CD4-positive, alpha-beta T cell (primary cell): ENCODE results near the gene CMC2. TPM values are rescaled to one million over a fixed set of nuclear protein-coding genes. Genes with fewer than 3 reads are reported as not detected.

Source experiments
- ATAC-seq: fragments of 200-7000 bp; cut with Tn5 transposase; one replicate; pipeline ENCODE4 v1.10.0; 2022; ENCODE audit warnings: mild to moderate bottlenecking; ENCODE audit not compliant: poor library complexity
- CTCF ChIA-PET: fragments of 350-600 bp; sonication (Branson Sonifier 250); formaldehyde crosslinking; loops from one replicate; lab custom pipeline; 2021; ENCODE audit warnings: antibody characterized with exemption, inconsistent platforms; lab: Charles Lee
- POLR2A ChIA-PET: fragments of 350-600 bp; sonication (Branson Sonifier 250); formaldehyde crosslinking; loops from one replicate; lab custom pipeline; 2021; ENCODE audit warnings: antibody characterized with exemption, inconsistent platforms; lab: Charles Lee
- DNase-seq, 14 experiments: peaks; one replicate each; pipeline ENCODE4 v3.0.0-alpha.2; 2013 to 2020; ENCODE audit warnings: mixed read lengths in 2 of 14
- H3K27ac ChIP-seq, 2 donors: one replicate each; pipeline versions ENCODE4 v1.5.1 to v1.7.0; 2013; ENCODE audit warnings: low read length in 2 of 2, low read depth in 1 of 2, mild to moderate bottlenecking in 1 of 2
- H3K27me3 ChIP-seq, 2 experiments: 1 replicate in 1 of 2; 2 replicates in 1 of 2; pipeline versions ENCODE4 v1.6.1 to v1.7.0; 2013; ENCODE audit warnings: low read length in 2 of 2, control low read depth in 1 of 2, mild to moderate bottlenecking in 1 of 2, moderate library complexity in 1 of 2; ENCODE audit not compliant: insufficient read depth in 2 of 2, control insufficient read depth in 1 of 2
- H3K36me3 ChIP-seq: one replicate; pipeline ENCODE4 v1.6.1; 2013; ENCODE audit warnings: low read length, control low read depth; ENCODE audit not compliant: insufficient read depth
- H3K4me1 ChIP-seq: one replicate; pipeline ENCODE4 v1.6.1; 2013; ENCODE audit warnings: low read length, control low read depth; ENCODE audit not compliant: insufficient read depth
- H3K4me3 ChIP-seq: one replicate; pipeline ENCODE4 v1.5.1; 2013; ENCODE audit warnings: mild to moderate bottlenecking, low read length, moderate library complexity
- H3K9me3 ChIP-seq, 2 experiments: 1 replicate in 1 of 2; 2 replicates in 1 of 2; pipeline versions ENCODE4 v1.6.1 to v1.7.0; 2013; ENCODE audit warnings: low read length in 2 of 2, mild to moderate bottlenecking in 2 of 2, control low read depth in 1 of 2, moderate library complexity in 1 of 2; ENCODE audit not compliant: control insufficient read depth in 1 of 2, insufficient read depth in 1 of 2
- H3K27ac Mint-ChIP-seq: one replicate; pipeline ENCODE4 v1.8.0; 2020; ENCODE audit warnings: mixed read lengths
- H3K27me3 Mint-ChIP-seq: one replicate; pipeline ENCODE4 v1.8.0; 2021; ENCODE audit warnings: mixed read lengths
- H3K36me3 Mint-ChIP-seq: one replicate; pipeline ENCODE4 v1.8.0; 2021; ENCODE audit warnings: low read depth, mixed read lengths
- H3K4me1 Mint-ChIP-seq: one replicate; pipeline ENCODE4 v1.8.0; 2021; ENCODE audit warnings: low read depth, mixed read lengths
- H3K4me3 Mint-ChIP-seq: one replicate; pipeline ENCODE4 v1.8.0; 2020; ENCODE audit warnings: mild to moderate bottlenecking, mixed read lengths
- H3K9me3 Mint-ChIP-seq: one replicate; pipeline ENCODE4 v1.8.0; 2020; ENCODE audit warnings: mixed read lengths
- CTCF ChIP-seq: fragments of 200-600 bp; IDR thresholded peaks from one replicate; pipeline ENCODE4 v1.8.0; 2022; ENCODE audit warnings: antibody characterized with exemption, mild to moderate bottlenecking
- intact Hi-C, 2 experiments: fragments of 100-400 bp; cut with DNase I in 1 of 2; cut with micrococcal nuclease in 1 of 2; formaldehyde crosslinking; loops; one replicate each; pipeline versions ENCODE4 v1.15.1 to v1.9.0; 2023 to 2025; cut with DNase I, micrococcal nuclease
- total RNA-seq, 174 experiments: library from RNA in 2 of 174; stranded (reverse) in 2 of 174; gene quantifications; one replicate each; pipeline ENCODE4 v1.2.3 and lab custom pipeline; 2021 to 2026

CMC2 gene
- total RNA-seq, 2 experiments from 2014 or later, result 67.7 to 68.8 TPM

- ChIA-PET CTCF (no interaction called here), POLR2A (no interaction called here)
Observed at GRCh38 chr16:80935691-80936090, 71.0 kb downstream of the CMC2 start.

GRCh38 chr16:80932708-80933095 lies 74.0 kb downstream of the CMC2 start:
- peak overlapping the region; percentile 70 for H3K4me3 Mint-ChIP-seq
- H3K27me3 ChIP-seq, result peaks cover 27 to 44% of the 10 kb centered on the region in 2 experiments
- H3K4me1 ChIP-seq, result peaks cover 11% of the 10 kb centered on the region
- H3K36me3 Mint-ChIP-seq, result no peaks in the 10 kb centered on the region
- no peak for DNase-seq
- POLR2A ChIA-PET, result no interaction called here
- no peaks in the 10 kb centered on the region for H3K9me3 ChIP-seq
- no peak for TF ChIP-seq CTCF
- no peak for ATAC-seq
- intact Hi-C loops, result no loop called here
- no peak overlapping the region for H3K27ac Mint-ChIP-seq
- no peaks in the 10 kb centered on the region for H3K36me3 ChIP-seq
- CTCF ChIA-PET, result no interaction called here
- no peaks in the 10 kb centered on the region for H3K9me3 Mint-ChIP-seq
- H3K27ac ChIP-seq, result no peak overlapping the region
- H3K4me3 ChIP-seq, result peak overlapping the region; percentile 29
- H3K27me3 Mint-ChIP-seq, result peaks cover 78% of the 10 kb centered on the region
- peaks cover 4% of the 10 kb centered on the region for H3K4me1 Mint-ChIP-seq

More at GRCh38 chr16:80935691-80936090, 71.0 kb downstream of the CMC2 start:
- Mint-ChIP-seq H3K36me3 (no peaks in the 10 kb centered on the region), H3K27ac (no peak overlapping the region), H3K27me3 (peaks cover 51% of the 10 kb centered on the region), H3K4me3 (no peak overlapping the region), H3K4me1 (peaks cover 4% of the 10 kb centered on the region), H3K9me3 (no peaks in the 10 kb centered on the region)
- H3K4me3 ChIP-seq, result no peak overlapping the region
- H3K36me3 ChIP-seq, result no peaks in the 10 kb centered on the region
- H3K27me3 ChIP-seq, result peaks cover 27 to 35% of the 10 kb centered on the region in 2 experiments
- H3K27ac ChIP-seq, result no peak overlapping the region
- ATAC-seq, result no peak
- intact Hi-C loops, result no loop called here
- TF ChIP-seq CTCF, result no peak
- no peaks in the 10 kb centered on the region for H3K9me3 ChIP-seq
- H3K4me1 ChIP-seq, result peaks cover 11% of the 10 kb centered on the region
- DNase-seq, result no peak

- H3K4me3 Mint-ChIP-seq, result peak overlapping the region; percentile 70
- H3K27ac Mint-ChIP-seq, result no peak overlapping the region
- ATAC-seq (no peak), DNase-seq (peak in 3 of 14 experiments; percentile 4 to 26 (median 10))
- ChIA-PET CTCF (no interaction called here), POLR2A (no interaction called here)
- H3K4me1 Mint-ChIP-seq, result peaks cover 4% of the 10 kb centered on the region
- TF ChIP-seq CTCF, result no peak
- Histone ChIP-seq H3K9me3 (no peaks in the 10 kb centered on the region), H3K27ac (no peak overlapping the region), H3K4me1 (peaks cover 11% of the 10 kb centered on the region), H3K36me3 (no peaks in the 10 kb centered on the region), H3K27me3 (peaks cover 27 to 44% of the 10 kb centered on the region in 2 experiments), H3K4me3 (peak overlapping the region; percentile 29)
- H3K9me3 Mint-ChIP-seq, result no peaks in the 10 kb centered on the region
- intact Hi-C loops, result no loop called here
- H3K36me3 Mint-ChIP-seq, result no peaks in the 10 kb centered on the region
- H3K27me3 Mint-ChIP-seq, result peaks cover 84% of the 10 kb centered on the region
Observed at GRCh38 chr16:80931801-80932707, 74.6 kb downstream of the CMC2 start.
